HepG2 (cell line): ENCODE data around the gene JMJD7. TPM values are rescaled to one million over a fixed set of nuclear protein-coding genes. Genes with fewer than 3 reads are reported as not detected.
A peak's percentile ranks its signal among the peaks of the same experiment; 100 is the strongest.

Experiments used
- ATF4 ChIP-seq, 2 experiments: fragments of 450-650 bp in 1 of 2; sonication (generic) in 1 of 2; formaldehyde crosslinking; IDR thresholded peaks; 2 replicates each; pipeline versions ENCODE4 v1.5.0 to v1.8.0; 2020 to 2022; ENCODE audit warnings: mild to moderate bottlenecking in 1 of 2, missing genetic modification reagents in 1 of 2
- ATF6 ChIP-seq: sonication (generic); formaldehyde crosslinking; conservative IDR thresholded peaks from 2 replicates; pipeline ENCODE4 v1.4.0; 2020; ENCODE audit warnings: missing genetic modification reagents
- EHMT2 ChIP-seq: fragments of 200-600 bp; sonication (generic); IDR thresholded peaks from 2 replicates; pipeline ENCODE4 v1.7.0; 2017; ENCODE audit warnings: antibody characterized with exemption, low read depth, low read length, borderline replicate concordance
- ELF3 ChIP-seq: IDR thresholded peaks from 2 replicates; pipeline ENCODE4 v1.6.1; 2016; ENCODE audit warnings: missing genetic modification reagents, missing compliant biosample characterization
- MIER2 ChIP-seq: IDR thresholded peaks from 2 replicates; pipeline ENCODE4 v1.6.1; 2016; ENCODE audit warnings: missing biosample characterization, missing genetic modification reagents
- MXI1 ChIP-seq: IDR thresholded peaks from 3 replicates; pipeline ENCODE4 v1.6.1; 2012; ENCODE audit warnings: low read depth, low read length, inconsistent platforms, borderline replicate concordance
- PBX3 ChIP-seq: sonication (generic); formaldehyde crosslinking; IDR thresholded peaks from 2 replicates; pipeline ENCODE4 v1.8.1; 2023; ENCODE audit warnings: missing genetic modification reagents, inconsistent platforms, borderline replicate concordance
- RARA ChIP-seq: IDR thresholded peaks from 2 replicates; pipeline ENCODE4 v1.6.1; 2016; ENCODE audit warnings: missing genetic modification reagents, missing compliant biosample characterization
- SRF ChIP-seq: IDR thresholded peaks from 2 replicates; pipeline ENCODE4 v1.6.1; 2011; ENCODE audit warnings: mild to moderate bottlenecking, low read depth, low read length, moderate library complexity
- SRSF1 ChIP-seq: fragments of 200-400 bp; formaldehyde crosslinking; optimal IDR thresholded peaks from 2 replicates; pipeline ENCODE3; 2017; ENCODE audit warnings: mild to moderate bottlenecking, low read depth, low read length, moderate library complexity
- TP53 ChIP-seq: sonication (generic); formaldehyde crosslinking; conservative IDR thresholded peaks from 2 replicates; pipeline ENCODE4 v1.4.0; 2020; ENCODE audit warnings: missing genetic modification reagents
- ZNF136 ChIP-seq: sonication (generic); formaldehyde crosslinking; IDR thresholded peaks from 2 replicates; pipeline ENCODE4 v1.8.1; 2022; ENCODE audit warnings: low read depth, mild to moderate bottlenecking, moderate library complexity, missing genetic modification reagents
- ZNF234 ChIP-seq: sonication (generic); formaldehyde crosslinking; conservative IDR thresholded peaks from 2 replicates; pipeline ENCODE4 v1.5.1; 2020; ENCODE audit warnings: mild to moderate bottlenecking, missing genetic modification reagents
- ZNF280D ChIP-seq: sonication (generic); formaldehyde crosslinking; IDR thresholded peaks from 2 replicates; pipeline ENCODE4 v1.5.1; 2020; ENCODE audit warnings: mild to moderate bottlenecking, missing genetic modification reagents
- ZNF33B ChIP-seq: sonication (generic); formaldehyde crosslinking; IDR thresholded peaks from 2 replicates; pipeline ENCODE4 v1.5.1; 2020; ENCODE audit warnings: mild to moderate bottlenecking, missing genetic modification reagents
- ZNF552 ChIP-seq: sonication (generic); formaldehyde crosslinking; IDR thresholded peaks from 2 replicates; pipeline ENCODE4 v1.9.0; 2022; ENCODE audit warnings: missing genetic modification reagents, mild to moderate bottlenecking, borderline replicate concordance
- ZNF619 ChIP-seq: sonication (generic); formaldehyde crosslinking; IDR thresholded peaks from 2 replicates; pipeline ENCODE4 v1.4.0; 2020; ENCODE audit warnings: mild to moderate bottlenecking, missing genetic modification reagents
- ZNF780A ChIP-seq: sonication (generic); formaldehyde crosslinking; IDR thresholded peaks from 2 replicates; pipeline ENCODE4 v1.8.0; 2022; ENCODE audit warnings: mild to moderate bottlenecking, missing genetic modification reagents, moderate library complexity
- ZSCAN5A ChIP-seq: sonication (generic); formaldehyde crosslinking; IDR thresholded peaks from 2 replicates; pipeline ENCODE4 v1.8.0; 2022; ENCODE audit warnings: mild to moderate bottlenecking, missing genetic modification reagents, borderline replicate concordance
- ZZZ3 ChIP-seq: sonication (generic); formaldehyde crosslinking; IDR thresholded peaks from 2 replicates; pipeline ENCODE4 v1.4.0; 2020; ENCODE audit warnings: missing genetic modification reagents, mild to moderate bottlenecking, borderline replicate concordance
- polyA plus RNA-seq, 8 experiments: library from polyadenylated mRNA; depleted of rRNA in 3 of 8; stranded (reverse) in 7 of 8; unstranded in 1 of 8; fragments of >200 nt; fragmentation: Illumina TruSeq in 4 of 8; extraction: Trizol in 4 of 8; gene quantifications; 2 replicates each; pipeline versions ENCODE4 v1.2.1 to v1.2.3, GENCODE V29; 2011 to 2016; ENCODE audit warnings: low read depth in 4 of 8, missing spikeins in 1 of 8, mixed read lengths in 1 of 8; ENCODE audit not compliant: insufficient read depth in 1 of 8
- total RNA-seq, 5 experiments: library from RNA; depleted of rRNA; stranded (reverse); fragments of >200 nt; fragmentation: Illumina TruSeq; extraction: Trizol; gene quantifications; 2 replicates each; pipeline ENCODE4 v1.2.3, GENCODE V29; 2016; ENCODE audit warnings: low read depth in 1 of 5

The JMJD7 gene
- total and polyA plus RNA-seq, 2 of the 13 experiments (the other 11 are each of a cell fraction or from before 2014, with no cell fraction given) = 6.4 to 7.1 TPM

- 0 out of 4 replicates have a peak, but pooled peaks of 1 of the 2 experiments have one; percentile 0 for TF ChIP-seq ATF4 (CRISPR knock-in tag; IDR thresholded peaks at IDR 0.05)
- TF ChIP-seq SRSF1 = no peak
- TF ChIP-seq TP53 = no peak
- no peak for TF ChIP-seq PBX3 (CRISPR knock-in tag)
- no peak for TF ChIP-seq MIER2 (CRISPR knock-in tag)
- no peak for TF ChIP-seq ATF6
- TF ChIP-seq ELF3 (CRISPR knock-in tag) = no peak
- no peak for TF ChIP-seq ZNF780A
- TF ChIP-seq EHMT2 = no peak
- peak; percentile 21; the same call in 1 of the 2 replicates for TF ChIP-seq ZNF619 (CRISPR knock-in tag)
- peak; percentile 25; the same call in 1 of the 2 replicates for TF ChIP-seq ZNF552 (CRISPR knock-in tag)
- no peak for TF ChIP-seq ZNF234 (CRISPR knock-in tag)
- TF ChIP-seq ZNF280D (CRISPR knock-in tag) = no peak
- TF ChIP-seq SRF = no peak
- TF ChIP-seq MXI1 = peak; percentile 42; the same call in 1 of the 3 replicates
- TF ChIP-seq ZSCAN5A (CRISPR knock-in tag) = no peak
- no peak for TF ChIP-seq ZZZ3
- TF ChIP-seq ZNF33B (CRISPR knock-in tag) = no peak
- TF ChIP-seq RARA (CRISPR knock-in tag) = 0 out of 2 replicates have a peak, but pooled peaks have one; percentile 9
- TF ChIP-seq ZNF136 (CRISPR knock-in tag) = no peak
These were observed at the start of gene JMJD7 (continued) for GRCh38 chr15:41827880-41828806.
